ENCODE results near the gene IBTK. TPM values are rescaled to one million over a fixed set of nuclear protein-coding genes. Genes with fewer than 3 reads are reported as not detected.

IBTK gene
- total RNA-seq, 1 donor from 2014 or later: 42.5 TPM

Other genes starting within 250 kb of the IBTK start
- gene TPBG, start 116.1 kb upstream of the IBTK start, total RNA-seq: not detected in 2 replicates